Measurements from ENCODE around the gene TLE4.

DNA sequence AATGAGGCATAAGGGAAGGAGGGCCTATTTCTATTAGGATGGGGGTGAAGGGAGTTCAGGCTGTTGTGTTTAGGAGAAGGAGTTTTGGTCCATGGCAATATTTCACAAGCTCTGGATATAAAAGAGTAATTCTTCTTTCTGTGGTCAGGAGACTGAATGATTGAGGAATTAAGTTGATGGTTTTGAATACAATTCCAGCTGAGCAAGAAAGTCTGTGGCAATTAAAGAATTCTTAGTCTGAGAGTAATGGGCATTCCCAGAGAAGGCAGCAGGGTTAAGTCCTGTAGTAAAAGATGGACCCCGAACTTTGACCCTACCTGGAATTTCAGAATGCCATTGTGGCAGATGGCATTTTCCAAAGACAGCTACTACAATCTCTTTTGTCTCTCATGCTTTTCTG, 202.6 kb downstream of the TLE4 start:
- no peak for TF ChIP-seq POLR2A (IDR thresholded peaks at IDR 0.05; ENCODE audit: low read length)
- TF ChIP-seq GATA1 (IDR thresholded peaks at IDR 0.05; ENCODE audit: low read depth, low read length) = no peak

All from erythroblast (primary cell).